Keratinocyte (primary cell): ENCODE results near the gene TECTB. TPM values are rescaled to one million over a fixed set of nuclear protein-coding genes. Genes with fewer than 3 reads are reported as not detected.

Experiments
- DNase-seq: peaks from one replicate; pipeline ENCODE4 v3.0.0-alpha.2; 2011; ENCODE audit warnings: low read depth, missing footprints, low spot score
- FAIRE-seq: peaks from 2 replicates; lab custom pipeline; 2011; peaks lifted over from hg19 to GRCh38; lab: Jason Lieb, UNC
- H2AFZ ChIP-seq: 2 replicates; pipeline ENCODE4 v1.6.0; 2012; ENCODE audit warnings: low read length, control low read depth, inconsistent platforms; ENCODE audit not compliant: control insufficient read depth
- H3K27ac ChIP-seq: 2 replicates; pipeline ENCODE4 v1.5.1; 2011; ENCODE audit warnings: low read length; ENCODE audit not compliant: control insufficient read depth, insufficient read depth
- H3K27me3 ChIP-seq: 3 replicates; pipeline ENCODE4 v1.6.0; 2011; ENCODE audit warnings: low read length; ENCODE audit not compliant: control insufficient read depth, insufficient read depth; ENCODE audit errors: extremely low read depth
- H3K36me3 ChIP-seq, 2 experiments: 2 replicates in 1 of 2; 3 replicates in 1 of 2; pipeline ENCODE4 v1.5.1; 2011; ENCODE audit warnings: low read length in 2 of 2, mild to moderate bottlenecking in 1 of 2; ENCODE audit not compliant: control insufficient read depth in 2 of 2, insufficient read depth in 2 of 2; ENCODE audit errors: extremely low read depth in 1 of 2
- H3K4me1 ChIP-seq: 3 replicates; pipeline ENCODE4 v1.5.1; 2011; ENCODE audit warnings: low read length; ENCODE audit not compliant: control insufficient read depth, insufficient read depth; ENCODE audit errors: extremely low read depth
- H3K4me2 ChIP-seq: 3 replicates; pipeline ENCODE4 v1.6.0; 2011; ENCODE audit warnings: low read depth, low read length; ENCODE audit not compliant: control insufficient read depth, insufficient read depth; ENCODE audit errors: extremely low read depth
- H3K4me3 ChIP-seq, 3 experiments: fragments of 200-600 bp in 1 of 3; sonication (generic) in 1 of 3; 2 replicates in 2 of 3; 3 replicates in 1 of 3; pipeline ENCODE4 v1.5.1; 2011 to 2016; ENCODE audit warnings: low read length in 3 of 3, mild to moderate bottlenecking in 3 of 3, control low read depth in 2 of 3, inconsistent platforms in 1 of 3, low read depth in 1 of 3, mixed read lengths in 1 of 3, mixed run types in 1 of 3, moderate library complexity in 1 of 3; ENCODE audit not compliant: control insufficient read depth in 2 of 3, insufficient read depth in 2 of 3; ENCODE audit errors: extremely low read depth in 1 of 3
- H3K79me2 ChIP-seq: 2 replicates; pipeline ENCODE4 v1.6.0; 2012; ENCODE audit warnings: low read length; ENCODE audit not compliant: control insufficient read depth, insufficient read depth
- H3K9ac ChIP-seq: 3 replicates; pipeline ENCODE4 v1.6.0; 2011; ENCODE audit warnings: low read length; ENCODE audit not compliant: control insufficient read depth, insufficient read depth; ENCODE audit errors: extremely low read depth
- H3K9me1 ChIP-seq: 3 replicates; pipeline ENCODE4 v1.6.0; 2011; ENCODE audit warnings: low read length; ENCODE audit not compliant: control insufficient read depth, insufficient read depth; ENCODE audit errors: extremely low read depth
- H3K9me3 ChIP-seq: 2 replicates; pipeline ENCODE4 v1.5.1; 2012; ENCODE audit warnings: low read depth, low read length; ENCODE audit not compliant: control insufficient read depth
- H4K20me1 ChIP-seq: 3 replicates; pipeline ENCODE4 v1.6.0; 2011; ENCODE audit warnings: low read length; ENCODE audit not compliant: control insufficient read depth, insufficient read depth; ENCODE audit errors: extremely low read depth
- EZH2 ChIP-seq: IDR thresholded peaks from one replicate; pipeline ENCODE4 v1.6.1; 2012; ENCODE audit warnings: inconsistent platforms, mild to moderate bottlenecking, low read length, moderate library complexity
- dilution Hi-C: fragments of 300-500 bp; cut with MboI; formaldehyde crosslinking; loops from one replicate; pipeline ENCODE4 v1.7.0; 2020; ENCODE audit warnings: low sequenced_read_pairs; ENCODE audit not compliant: extremely low pct_ligation_motif_present
- polyA plus RNA-seq, 5 experiments: library from polyadenylated mRNA; depleted of rRNA in 3 of 5; stranded (reverse) in 3 of 5; stranded (forward) in 1 of 5; unstranded in 1 of 5; fragments of >200 nt; gene quantifications; 1 replicate in 1 of 5; 2 replicates in 3 of 5; 3 replicates in 1 of 5; pipeline versions ENCODE4 v1.2.1 to v1.2.3, GENCODE V29; 2011 to 2012; ENCODE audit warnings: missing spikeins in 2 of 5, low read depth in 1 of 5, low replicate concordance in 1 of 5
- TF ChIP-seq, protein P1 (sequence below), 3 experiments: IDR thresholded peaks in 1 of 3; conservative IDR thresholded peaks in 1 of 3; optimal IDR thresholded peaks in 1 of 3; 2 replicates in 2 of 3; 3 replicates in 1 of 3; pipeline versions ENCODE3 to v1.5.1; 2011; ENCODE audit warnings: low read length in 3 of 3, mild to moderate bottlenecking in 3 of 3, moderate library complexity in 2 of 3, control low read depth in 1 of 3, inconsistent platforms in 1 of 3; ENCODE audit not compliant: insufficient read depth in 2 of 3; ENCODE audit errors: extremely low read depth in 1 of 3

The TECTB gene
- polyA plus RNA-seq, 1 donor (not counting 4 experiments of a cell fraction or from before 2014, with no cell fraction given): not detected

DNA sequence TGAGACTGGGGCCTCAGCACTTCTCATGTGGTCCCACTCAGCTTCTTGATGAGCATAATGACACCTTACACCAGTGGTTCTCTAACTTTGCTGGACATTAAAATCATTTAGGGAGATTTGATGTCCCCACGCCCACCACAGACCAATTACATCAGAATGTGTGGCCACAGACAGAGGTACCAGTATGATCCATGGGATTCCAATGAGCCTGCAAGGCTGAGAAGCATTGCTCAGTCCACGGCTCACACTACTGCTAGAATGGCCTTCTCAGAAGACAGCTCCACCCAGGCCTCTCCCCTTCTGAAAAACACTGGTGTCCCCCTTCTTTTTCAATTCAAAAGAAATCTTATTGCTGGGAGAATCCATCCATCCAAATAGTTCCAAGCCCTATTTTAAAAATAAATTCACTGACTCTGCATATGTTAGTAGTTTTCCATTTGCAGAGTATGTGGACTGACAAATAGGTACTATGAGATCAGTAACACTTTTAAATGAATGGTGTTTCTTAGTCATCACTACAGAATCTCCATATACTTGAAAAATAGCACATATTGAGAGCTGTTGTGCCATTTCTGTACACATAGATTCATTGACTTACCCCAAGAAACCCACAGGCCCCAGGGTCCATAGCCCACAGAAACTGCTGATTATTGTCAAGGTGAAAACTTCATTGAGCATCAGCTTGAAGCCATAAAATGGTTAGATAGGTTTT lies 34.5 kb upstream of the TECTB start:
- H3K9me3 ChIP-seq: no peaks in the 10 kb centered on the region
- TF ChIP-seq, protein P1, sequence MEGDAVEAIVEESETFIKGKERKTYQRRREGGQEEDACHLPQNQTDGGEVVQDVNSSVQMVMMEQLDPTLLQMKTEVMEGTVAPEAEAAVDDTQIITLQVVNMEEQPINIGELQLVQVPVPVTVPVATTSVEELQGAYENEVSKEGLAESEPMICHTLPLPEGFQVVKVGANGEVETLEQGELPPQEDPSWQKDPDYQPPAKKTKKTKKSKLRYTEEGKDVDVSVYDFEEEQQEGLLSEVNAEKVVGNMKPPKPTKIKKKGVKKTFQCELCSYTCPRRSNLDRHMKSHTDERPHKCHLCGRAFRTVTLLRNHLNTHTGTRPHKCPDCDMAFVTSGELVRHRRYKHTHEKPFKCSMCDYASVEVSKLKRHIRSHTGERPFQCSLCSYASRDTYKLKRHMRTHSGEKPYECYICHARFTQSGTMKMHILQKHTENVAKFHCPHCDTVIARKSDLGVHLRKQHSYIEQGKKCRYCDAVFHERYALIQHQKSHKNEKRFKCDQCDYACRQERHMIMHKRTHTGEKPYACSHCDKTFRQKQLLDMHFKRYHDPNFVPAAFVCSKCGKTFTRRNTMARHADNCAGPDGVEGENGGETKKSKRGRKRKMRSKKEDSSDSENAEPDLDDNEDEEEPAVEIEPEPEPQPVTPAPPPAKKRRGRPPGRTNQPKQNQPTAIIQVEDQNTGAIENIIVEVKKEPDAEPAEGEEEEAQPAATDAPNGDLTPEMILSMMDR (optimal IDR thresholded peaks at IDR 0.05 in 1 of 3, IDR thresholded peaks at IDR 0.05 in 1 of 3, conservative IDR thresholded peaks at IDR 0.05 in 1 of 3; ENCODE audit: extremely low read depth in 1 of 3, insufficient read depth in 2 of 3, low read length in 3 of 3): no peak
- TF ChIP-seq EZH2: no peak
- no peaks in the 10 kb centered on the region for H3K9me1 ChIP-seq
- no peaks in the 10 kb centered on the region for H3K36me3 ChIP-seq
- H3K4me1 ChIP-seq: no peaks in the 10 kb centered on the region
- H3K27ac ChIP-seq: no peak overlapping the region
- FAIRE-seq (no peak), DNase-seq (no peak)
- H3K27me3 ChIP-seq: no peaks in the 10 kb centered on the region
- H3K4me2 ChIP-seq: no peak overlapping the region
- no peak overlapping the region for H3K9ac ChIP-seq
- H2AFZ ChIP-seq: no peak overlapping the region
- no peaks in the 10 kb centered on the region for H4K20me1 ChIP-seq
- dilution Hi-C loops: no loop called here
- H3K4me3 ChIP-seq: no peak overlapping the region
- no peaks in the 10 kb centered on the region for H3K79me2 ChIP-seq

DNA sequence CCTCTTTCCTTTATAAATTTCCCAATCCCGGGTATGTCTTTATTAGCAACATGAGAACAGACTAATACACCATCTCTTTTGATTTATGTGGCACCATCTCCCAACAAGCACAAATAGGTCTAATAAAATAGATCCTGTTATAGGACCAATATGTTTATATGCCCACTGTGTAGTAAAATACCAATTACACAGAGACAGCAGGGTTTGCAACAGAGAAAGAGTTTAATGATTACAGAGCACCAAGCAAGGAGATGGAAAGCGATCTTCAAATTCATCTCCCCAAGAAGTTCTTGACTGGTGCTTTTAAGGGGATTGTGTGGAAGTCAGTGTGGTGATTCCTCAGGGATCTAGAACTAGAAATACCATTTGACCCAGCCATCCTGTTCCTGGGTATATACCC lies 33.5 kb upstream of the TECTB start:
- TF ChIP-seq EZH2: no peak
- TF ChIP-seq, protein P1 (optimal IDR thresholded peaks at IDR 0.05 in 1 of 3, IDR thresholded peaks at IDR 0.05 in 1 of 3, conservative IDR thresholded peaks at IDR 0.05 in 1 of 3; ENCODE audit: extremely low read depth in 1 of 3, insufficient read depth in 2 of 3, low read length in 3 of 3): no peak
- Histone ChIP-seq H3K27me3 (no peaks in the 10 kb centered on the region), H4K20me1 (no peaks in the 10 kb centered on the region), H3K4me2 (no peak overlapping the region), H3K27ac (no peak overlapping the region), H3K9me3 (no peaks in the 10 kb centered on the region), H3K36me3 (no peaks in the 10 kb centered on the region), H3K4me3 (no peak overlapping the region), H3K9ac (no peak overlapping the region), H3K4me1 (no peaks in the 10 kb centered on the region), H2AFZ (no peak overlapping the region), H3K79me2 (no peaks in the 10 kb centered on the region), H3K9me1 (no peaks in the 10 kb centered on the region)
- no peak for DNase-seq
- no peak for FAIRE-seq
- dilution Hi-C loops: no loop called here
